Astrocyte of the spinal cord (primary cell): Measurements from ENCODE around the gene VWA8.
"Not testable (repeated sequence)": the region's sequence is repeated elsewhere in the genome, so short reads cannot be mapped to it uniquely, and the experiment has no call there.

Experiments
- DNase-seq: peaks from one replicate; pipeline ENCODE4 v3.0.0; 2011; ENCODE audit warnings: low read depth, low spot score
- H3K4me3 ChIP-seq: 2 replicates; pipeline ENCODE4 v1.5.1; 2011; ENCODE audit warnings: low read depth, mild to moderate bottlenecking, low read length, moderate library complexity
- CTCF ChIP-seq: IDR thresholded peaks from 2 replicates; pipeline ENCODE4 v1.5.1; 2012; ENCODE audit warnings: low read depth, mild to moderate bottlenecking, low read length, inconsistent platforms
- in situ Hi-C: cut with HindIII; loops from 2 replicates; pipeline ENCODE4 v1.10.0; 2017; ENCODE audit warnings: low sequenced_read_pairs

VWA8 gene

GRCh38 chr13:41809962-41810361 is 150.9 kb downstream of the VWA8 start:
- in situ Hi-C loops, result no loop called here
- H3K4me3 ChIP-seq, result no peak overlapping the region
- DNase-seq, result no peak
- no peak for TF ChIP-seq CTCF

GRCh38 chr13:41803445-41803735 is 157.5 kb downstream of the VWA8 start:
- H3K4me3 ChIP-seq, in situ Hi-C loops, DNase-seq: not testable (repeated sequence)

GRCh38 chr13:41802684-41803444 is 158.0 kb downstream of the VWA8 start:
- no peak overlapping the region for H3K4me3 ChIP-seq
- peak; percentile 74 for DNase-seq
- TF ChIP-seq CTCF, result no peak
- in situ Hi-C loops, result no loop called here

- in situ Hi-C loops, result no loop called here
- DNase-seq, result no peak
- TF ChIP-seq CTCF, result no peak
- H3K4me3 ChIP-seq, result no peak overlapping the region
Measured at GRCh38 chr13:41802043-41802683, 158.7 kb downstream of the VWA8 start.

GRCh38 chr13:41791056-41791455 is 169.9 kb downstream of the VWA8 start:
- in situ Hi-C loops, result no loop called here
- no peak for TF ChIP-seq CTCF
- DNase-seq, result no peak
- no peak overlapping the region for H3K4me3 ChIP-seq

- no peak for TF ChIP-seq CTCF
- DNase-seq, result no peak
- in situ Hi-C loops, result no loop called here
- no peak overlapping the region for H3K4me3 ChIP-seq
Measured at GRCh38 chr13:41788552-41788951, 172.4 kb downstream of the VWA8 start.

- no peak for TF ChIP-seq CTCF
- H3K4me3 ChIP-seq, result no peak overlapping the region
- in situ Hi-C loops, result no loop called here
- DNase-seq, result no peak
Measured at GRCh38 chr13:41785402-41786172, 175.3 kb downstream of the VWA8 start.
